Kidney (tissue), 14 donors: ENCODE measurements around the gene MAPK6. TPM values are rescaled to one million over a fixed set of nuclear protein-coding genes. Genes with fewer than 3 reads are reported as not detected.

Experiments used
- DNase-seq, 5 donors: peaks; one replicate each; pipeline ENCODE4 v3.0.0-alpha.2; 2013 to 2020
- FAIRE-seq: peaks from 2 replicates; lab custom pipeline; 2012; peaks lifted over from hg19 to GRCh38; lab: Jason Lieb, UNC
- H3K27ac ChIP-seq, 2 donors: one replicate each; pipeline ENCODE4 v1.7.0; 2013; ENCODE audit warnings: low read depth in 2 of 2, low read length in 2 of 2, inconsistent platforms in 1 of 2
- H3K27me3 ChIP-seq: one replicate; pipeline ENCODE4 v1.7.1; 2013; ENCODE audit warnings: low read length, inconsistent platforms; ENCODE audit not compliant: control insufficient read depth, insufficient read depth
- H3K36me3 ChIP-seq, 3 donors: one replicate each; pipeline versions ENCODE4 v1.7.0 to v1.7.1; 2013; ENCODE audit warnings: low read length in 3 of 3, control low read depth in 1 of 3, inconsistent platforms in 1 of 3; ENCODE audit not compliant: insufficient read depth in 3 of 3, control insufficient read depth in 2 of 3
- H3K4me1 ChIP-seq, 3 donors: one replicate each; pipeline versions ENCODE4 v1.7.0 to v1.7.1; 2013; ENCODE audit warnings: low read length in 3 of 3, inconsistent platforms in 1 of 3, low read depth in 1 of 3; ENCODE audit not compliant: control insufficient read depth in 2 of 3, insufficient read depth in 2 of 3
- H3K4me3 ChIP-seq, 3 donors: one replicate each; pipeline versions ENCODE4 v1.7.0 to v1.8.1; 2013; ENCODE audit warnings: low read length in 3 of 3, control low read depth in 1 of 3, inconsistent platforms in 1 of 3
- H3K9ac ChIP-seq, 3 donors: one replicate each; pipeline versions ENCODE4 v1.7.0 to v1.7.1; 2013; ENCODE audit warnings: low read length in 3 of 3, control low read depth in 1 of 3, inconsistent platforms in 1 of 3
- H3K9me3 ChIP-seq, 3 donors: one replicate each; pipeline versions ENCODE4 v1.7.0 to v1.7.1; 2013; ENCODE audit warnings: low read length in 3 of 3, control low read depth in 1 of 3, inconsistent platforms in 1 of 3; ENCODE audit not compliant: control insufficient read depth in 2 of 3, insufficient read depth in 1 of 3
- CTCF ChIP-seq: IDR thresholded peaks from 3 replicates; pipeline ENCODE4 v1.5.1; 2012; ENCODE audit warnings: mild to moderate bottlenecking, moderate library complexity, borderline replicate concordance; ENCODE audit not compliant: insufficient read depth; ENCODE audit errors: extremely low read depth
- intact Hi-C: fragments of 100-400 bp; cut with DNase I; formaldehyde crosslinking; loops from one replicate; pipeline ENCODE4 v1.11.1; 2022
- polyA plus RNA-seq: library from polyadenylated mRNA; stranded (reverse); fragments of 350-450 nt; fragmentation: Illumina TruSeq; extraction: RNeasy Lipid Tissue Mini Kit (QIAGEN cat#74804); gene quantifications from one replicate; pipeline ENCODE4 v1.2.3, GENCODE V29; 2014; ENCODE audit warnings: low read depth, low replicate concordance; ENCODE audit not compliant: insufficient read depth
- total RNA-seq: library from RNA; stranded (reverse); fragmentation: NEBNext Ultra II Directional; extraction: Animal tissue kit (Norgen Biotek cat#: 25700); gene quantifications from one replicate; pipeline ENCODE4 v1.2.1, GENCODE V29; 2021
- donor health status: control.
- donor health status: control.
- donor health status: control.
- donor health status: control.
- donor health status: control.
- donor health status: DM: yes; HTN: yes; CAD: no.
- donor health status: Normal renal cell carcinoma (clear cell type).

Gene MAPK6
- total and polyA plus RNA-seq, 2 donors from 2014 or later = 6.5 to 22.9 TPM

GRCh38 chr15:52069559-52069958 lies 50.5 kb downstream of the MAPK6 start:
- no peaks in the 10 kb centered on the region for H3K27me3 ChIP-seq
- intact Hi-C loops = no loop called here
- no peak for TF ChIP-seq CTCF
- no peak for FAIRE-seq
- peaks cover 0 to 15% (median 0%) of the 10 kb centered on the region in 3 donors for H3K4me1 ChIP-seq
- H3K9me3 ChIP-seq = no peaks in the 10 kb centered on the region
- DNase-seq = no peak
- H3K36me3 ChIP-seq = no peaks in the 10 kb centered on the region
- H3K9ac ChIP-seq = no peak overlapping the region
- H3K4me3 ChIP-seq = no peak overlapping the region
- H3K27ac ChIP-seq = no peak overlapping the region

GRCh38 chr15:52071570-52071969 lies 52.6 kb downstream of the MAPK6 start:
- no peak overlapping the region for H3K9ac ChIP-seq
- intact Hi-C loops = no loop called here
- peak in 1 of 5 donors; percentile 12 for DNase-seq
- FAIRE-seq = no peak
- H3K4me1 ChIP-seq = peaks cover 0 to 15% (median 0%) of the 10 kb centered on the region in 3 donors
- no peak overlapping the region for H3K4me3 ChIP-seq
- H3K27me3 ChIP-seq = no peaks in the 10 kb centered on the region
- TF ChIP-seq CTCF = no peak
- H3K36me3 ChIP-seq = no peaks in the 10 kb centered on the region
- no peaks in the 10 kb centered on the region for H3K9me3 ChIP-seq
- H3K27ac ChIP-seq = no peak overlapping the region

- Histone ChIP-seq H3K9me3 (no peaks in the 10 kb centered on the region), H3K4me1 (peaks cover 0 to under 1% (median 0%) of the 10 kb centered on the region in 3 donors), H3K36me3 (no peaks in the 10 kb centered on the region), H3K4me3 (no peak overlapping the region), H3K27me3 (no peaks in the 10 kb centered on the region), H3K27ac (no peak overlapping the region), H3K9ac (no peak overlapping the region)
- TF ChIP-seq CTCF = no peak
- intact Hi-C loops = no loop called here
- FAIRE-seq = no peak
- DNase-seq = no peak
Measured at GRCh38 chr15:52076889-52077781, 58.1 kb downstream of the MAPK6 start.
